Measurements from ENCODE around the gene BMPR2. TPM values are rescaled to one million over a fixed set of nuclear protein-coding genes. Genes with fewer than 3 reads are reported as not detected.

Gene BMPR2
- total RNA-seq, 2 experiments from 2014 or later: 7.6 to 10.8 TPM

DNA sequence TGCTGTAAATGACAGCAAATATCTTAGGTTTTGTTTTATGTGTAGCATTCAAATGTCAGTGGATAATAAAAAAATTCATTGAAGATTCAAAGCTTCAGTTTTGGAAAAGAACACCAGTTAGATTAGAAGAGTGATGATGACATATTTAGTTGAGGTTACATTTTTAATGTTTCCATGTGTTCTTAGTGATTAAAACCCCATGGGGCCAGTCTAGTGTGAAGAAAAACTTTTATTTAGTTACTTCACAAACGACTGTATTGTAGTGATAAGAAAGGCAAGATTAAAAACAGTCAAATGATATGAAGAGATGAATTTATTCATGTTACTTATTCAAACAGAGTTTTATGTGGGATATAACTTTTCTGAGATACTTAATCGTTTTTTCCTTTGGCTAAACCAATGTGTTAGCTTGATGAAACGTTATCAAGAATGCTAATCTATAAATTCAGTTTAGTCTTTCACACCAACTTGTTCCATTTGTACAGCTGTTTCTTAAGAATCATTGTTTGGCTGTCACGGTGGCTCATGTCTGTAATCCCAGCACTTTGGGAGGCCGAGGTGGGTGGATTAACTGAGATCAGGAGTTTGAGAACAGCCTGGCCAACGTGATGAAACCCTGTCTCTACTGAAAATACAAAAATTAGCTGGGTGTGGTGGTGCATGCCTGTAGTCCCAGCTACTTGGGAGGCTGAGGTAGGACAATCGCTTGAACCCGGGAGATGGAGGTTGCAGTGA lies 11.6 kb downstream of the BMPR2 start:
- ChIA-PET CTCF (interaction anchor here (0.7 kb wide), 1 partner anchor 124 kb away, joined by 6 read pairs; no protein-coding TSS in a partner anchor), POLR2A (interaction anchor here (0.6 kb wide), 1 partner anchor 251 kb away, joined by 3 read pairs; no protein-coding TSS in a partner anchor)
- H3K36me3 Mint-ChIP-seq (ENCODE audit: low read depth): peaks cover 2% of the 10 kb centered on the region
- intact Hi-C loops (cut with DNase I, micrococcal nuclease): no loop called here
- no peaks in the 10 kb centered on the region for H3K9me3 Mint-ChIP-seq (ENCODE audit: low read depth)
- ATAC-seq (peak; percentile 61), DNase-seq (peak; percentile 27)
- H3K4me1 Mint-ChIP-seq: peaks cover 22% of the 10 kb centered on the region
- H3K27ac Mint-ChIP-seq: peak overlapping the region; percentile 75
- H3K4me3 Mint-ChIP-seq: no peak overlapping the region
- H3K27me3 Mint-ChIP-seq: no peaks in the 10 kb centered on the region

GRCh38 chr2:202400941-202401340 lies 24.8 kb downstream of the BMPR2 start:
- ATAC-seq (no peak), DNase-seq (no peak)
- intact Hi-C loops (cut with DNase I, micrococcal nuclease): no loop called here
- Mint-ChIP-seq H3K4me3 (no peak overlapping the region), H3K27ac (no peak overlapping the region), H3K4me1 (no peaks in the 10 kb centered on the region), H3K27me3 (no peaks in the 10 kb centered on the region), H3K9me3 (ENCODE audit: low read depth) (no peaks in the 10 kb centered on the region), H3K36me3 (ENCODE audit: low read depth) (no peaks in the 10 kb centered on the region)
- CTCF ChIA-PET: interaction anchor here (1.1 kb wide), 1 partner anchor 58 kb away, joined by 3 read pairs; no protein-coding TSS in a partner anchor
- POLR2A ChIA-PET: no interaction called here

- H3K4me1 Mint-ChIP-seq: peaks cover 3% of the 10 kb centered on the region
- intact Hi-C loops (cut with DNase I, micrococcal nuclease): no loop called here
- POLR2A ChIA-PET: no interaction called here
- H3K4me3 Mint-ChIP-seq: no peak overlapping the region
- H3K9me3 Mint-ChIP-seq (ENCODE audit: low read depth): no peaks in the 10 kb centered on the region
- ATAC-seq (no peak), DNase-seq (no peak)
- H3K27ac Mint-ChIP-seq: no peak overlapping the region
- no peaks in the 10 kb centered on the region for H3K27me3 Mint-ChIP-seq
- H3K36me3 Mint-ChIP-seq (ENCODE audit: low read depth): no peaks in the 10 kb centered on the region
- CTCF ChIA-PET: no interaction called here
These were observed 29.7 kb downstream of the BMPR2 start for GRCh38 chr2:202405798-202406197.

DNA sequence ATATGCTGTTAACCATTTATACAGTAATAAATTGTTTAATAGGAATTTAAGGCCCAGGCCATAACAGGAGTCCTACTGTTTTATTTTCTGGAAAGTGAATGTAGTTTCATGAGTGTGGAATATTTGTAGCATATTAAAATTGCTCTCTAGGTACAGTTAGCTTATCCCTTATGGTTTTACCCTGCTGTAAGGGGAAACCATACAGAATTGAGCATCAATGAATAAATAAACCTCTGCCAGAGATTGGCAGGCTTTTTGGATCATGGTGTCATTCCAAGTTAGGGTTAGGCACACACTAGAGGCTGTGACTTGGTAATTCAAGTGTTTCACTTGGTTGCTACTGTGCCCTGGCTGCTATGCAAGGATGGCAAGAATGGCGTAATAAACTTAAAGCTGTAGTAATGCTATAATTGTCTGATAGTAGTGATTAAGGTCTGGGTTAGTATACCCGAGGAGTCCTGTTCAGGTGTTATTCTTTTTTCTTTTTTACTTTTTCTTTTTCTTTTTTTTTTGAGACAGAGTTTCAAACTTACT lies 30.4 kb downstream of the BMPR2 start:
- DNase-seq: no peak
- ChIA-PET CTCF (no interaction called here), POLR2A (no interaction called here)
- intact Hi-C loops (cut with DNase I, micrococcal nuclease): no loop called here
- no peaks in the 10 kb centered on the region for H3K9me3 Mint-ChIP-seq (ENCODE audit: low read depth)
- no peaks in the 10 kb centered on the region for H3K36me3 Mint-ChIP-seq (ENCODE audit: low read depth)
- no peak overlapping the region for H3K4me3 Mint-ChIP-seq
- no peaks in the 10 kb centered on the region for H3K27me3 Mint-ChIP-seq
- ATAC-seq: no peak
- H3K4me1 Mint-ChIP-seq: peaks cover 3% of the 10 kb centered on the region
- no peak overlapping the region for H3K27ac Mint-ChIP-seq

GRCh38 chr2:202408546-202409140 lies 32.5 kb downstream of the BMPR2 start:
- ChIA-PET CTCF (interaction anchor here (1.8 kb wide), 1 partner anchor 13 kb away, joined by 4 read pairs; no protein-coding TSS in a partner anchor), POLR2A (no interaction called here)
- Mint-ChIP-seq H3K27me3 (no peaks in the 10 kb centered on the region), H3K27ac (no peak overlapping the region), H3K4me3 (no peak overlapping the region), H3K36me3 (ENCODE audit: low read depth) (no peaks in the 10 kb centered on the region), H3K4me1 (peaks cover 3% of the 10 kb centered on the region), H3K9me3 (ENCODE audit: low read depth) (no peaks in the 10 kb centered on the region)
- intact Hi-C loops (cut with DNase I, micrococcal nuclease): no loop called here
- ATAC-seq (no peak), DNase-seq (no peak)

DNA sequence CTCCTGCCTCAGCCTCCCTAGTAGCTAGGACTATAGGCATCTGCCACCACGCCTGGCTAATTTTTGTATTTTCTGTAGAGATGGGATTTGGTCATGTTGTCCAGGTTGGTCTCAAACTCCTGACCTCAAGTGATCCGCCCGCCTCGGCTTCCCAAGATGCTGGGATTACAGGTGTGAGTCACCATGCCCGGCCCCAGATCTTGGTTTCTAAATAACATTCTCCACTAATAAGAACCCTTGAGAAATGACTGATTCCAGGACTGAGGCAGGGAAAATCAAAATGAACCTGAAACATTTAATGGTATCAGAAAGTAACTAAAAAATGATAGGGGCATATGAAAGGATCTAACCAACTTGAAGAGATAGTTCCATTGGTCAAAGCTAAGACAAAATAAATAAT lies 34.0 kb downstream of the BMPR2 start:
- no peaks in the 10 kb centered on the region for H3K36me3 Mint-ChIP-seq (ENCODE audit: low read depth)
- peak; percentile 26 for ATAC-seq
- no peaks in the 10 kb centered on the region for H3K27me3 Mint-ChIP-seq
- no peak overlapping the region for H3K27ac Mint-ChIP-seq
- CTCF ChIA-PET: no interaction called here
- H3K4me1 Mint-ChIP-seq: peaks cover 3% of the 10 kb centered on the region
- H3K9me3 Mint-ChIP-seq (ENCODE audit: low read depth): no peaks in the 10 kb centered on the region
- intact Hi-C loops (cut with DNase I, micrococcal nuclease): no loop called here
- no peak overlapping the region for H3K4me3 Mint-ChIP-seq
- peak; percentile 9 for DNase-seq
- POLR2A ChIA-PET: no interaction called here

GRCh38 chr2:202411097-202411496 lies 35.0 kb downstream of the BMPR2 start:
- H3K4me3 Mint-ChIP-seq: no peak overlapping the region
- no peak overlapping the region for H3K27ac Mint-ChIP-seq
- ATAC-seq (no peak), DNase-seq (no peak)
- intact Hi-C loops (cut with DNase I, micrococcal nuclease): no loop called here
- ChIA-PET POLR2A (no interaction called here), CTCF (no interaction called here)
- H3K4me1 Mint-ChIP-seq: peaks cover 3% of the 10 kb centered on the region
- no peaks in the 10 kb centered on the region for H3K9me3 Mint-ChIP-seq (ENCODE audit: low read depth)
- no peaks in the 10 kb centered on the region for H3K27me3 Mint-ChIP-seq
- H3K36me3 Mint-ChIP-seq (ENCODE audit: low read depth): no peaks in the 10 kb centered on the region

GRCh38 chr2:202418027-202418426 lies 41.9 kb downstream of the BMPR2 start:
- ChIA-PET CTCF (no interaction called here), POLR2A (no interaction called here)
- intact Hi-C loops (cut with DNase I, micrococcal nuclease): no loop called here
- Mint-ChIP-seq H3K27ac (no peak overlapping the region), H3K9me3 (ENCODE audit: low read depth) (no peaks in the 10 kb centered on the region), H3K27me3 (no peaks in the 10 kb centered on the region), H3K4me3 (no peak overlapping the region), H3K36me3 (ENCODE audit: low read depth) (peaks cover 1% of the 10 kb centered on the region), H3K4me1 (no peaks in the 10 kb centered on the region)
- DNase-seq (no peak), ATAC-seq (no peak)

- peaks cover 1% of the 10 kb centered on the region for H3K36me3 Mint-ChIP-seq (ENCODE audit: low read depth)
- POLR2A ChIA-PET: no interaction called here
- H3K27me3 Mint-ChIP-seq: no peaks in the 10 kb centered on the region
- ATAC-seq (no peak), DNase-seq (no peak)
- no peak overlapping the region for H3K27ac Mint-ChIP-seq
- no peaks in the 10 kb centered on the region for H3K4me1 Mint-ChIP-seq
- no peak overlapping the region for H3K4me3 Mint-ChIP-seq
- intact Hi-C loops (cut with DNase I, micrococcal nuclease): no loop called here
- CTCF ChIA-PET: no interaction called here
- H3K9me3 Mint-ChIP-seq (ENCODE audit: low read depth): no peaks in the 10 kb centered on the region
These were observed 42.4 kb downstream of the BMPR2 start for GRCh38 chr2:202418511-202418910.

GRCh38 chr2:202423139-202423538 lies 47.0 kb downstream of the BMPR2 start:
- ChIA-PET POLR2A (no interaction called here), CTCF (interaction anchor here (1.0 to 1.3 kb wide), 2 partner anchors 11 to 36 kb away, joined by 3 to 4 read pairs; no protein-coding TSS in a partner anchor)
- Mint-ChIP-seq H3K36me3 (ENCODE audit: low read depth) (peaks cover 4% of the 10 kb centered on the region), H3K27ac (no peak overlapping the region), H3K9me3 (ENCODE audit: low read depth) (no peaks in the 10 kb centered on the region), H3K4me1 (peaks cover 5% of the 10 kb centered on the region), H3K27me3 (no peaks in the 10 kb centered on the region), H3K4me3 (no peak overlapping the region)
- no peak for ATAC-seq
- DNase-seq: no peak
- intact Hi-C loops (cut with DNase I, micrococcal nuclease): no loop called here

- H3K9me3 Mint-ChIP-seq (ENCODE audit: low read depth): peaks cover 7% of the 10 kb centered on the region
- intact Hi-C loops (cut with DNase I, micrococcal nuclease): no loop called here
- POLR2A ChIA-PET: no interaction called here
- no peak overlapping the region for H3K4me3 Mint-ChIP-seq
- CTCF ChIA-PET: interaction anchor here (0.6 kb wide), 1 partner anchor 142 kb away, joined by 3 read pairs; no protein-coding TSS in a partner anchor
- peaks cover 5% of the 10 kb centered on the region for H3K4me1 Mint-ChIP-seq
- ATAC-seq (peak; percentile 19), DNase-seq (no peak)
- peaks cover 20% of the 10 kb centered on the region for H3K36me3 Mint-ChIP-seq (ENCODE audit: low read depth)
- no peaks in the 10 kb centered on the region for H3K27me3 Mint-ChIP-seq
- no peak overlapping the region for H3K27ac Mint-ChIP-seq
These were observed 48.9 kb downstream of the BMPR2 start for GRCh38 chr2:202425036-202425435.

DNA sequence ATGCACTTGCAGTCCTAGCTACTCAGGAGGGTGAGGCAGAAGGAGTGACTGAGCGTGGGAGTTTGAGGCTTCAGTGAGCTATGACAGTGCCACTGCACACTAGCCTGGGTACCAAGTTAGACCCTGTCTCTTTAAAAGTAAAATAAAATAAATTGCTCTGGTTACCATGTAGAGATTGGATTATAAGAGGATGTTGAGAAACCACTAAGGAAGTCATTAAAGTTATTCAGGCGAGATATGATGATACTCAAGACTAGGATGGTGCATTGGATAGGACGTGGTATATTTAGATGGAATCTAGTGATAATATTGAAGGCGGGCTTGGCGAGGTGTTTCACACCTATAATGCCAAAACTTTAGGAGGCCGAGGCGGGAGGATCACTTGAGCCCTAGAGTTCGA lies 50.6 kb downstream of the BMPR2 start:
- CTCF ChIA-PET: no interaction called here
- Mint-ChIP-seq H3K27ac (no peak overlapping the region), H3K9me3 (ENCODE audit: low read depth) (peaks cover 7% of the 10 kb centered on the region), H3K27me3 (no peaks in the 10 kb centered on the region), H3K36me3 (ENCODE audit: low read depth) (peaks cover 22% of the 10 kb centered on the region), H3K4me3 (no peak overlapping the region), H3K4me1 (peaks cover 5% of the 10 kb centered on the region)
- DNase-seq (no peak), ATAC-seq (no peak)
- intact Hi-C loops (cut with DNase I, micrococcal nuclease): loop anchor here in 1 of 2 experiments (1.0 kb wide), 1 partner anchor 26 kb away; no protein-coding TSS in a partner anchor
- POLR2A ChIA-PET: no interaction called here
